Dermis microvascular lymphatic vessel endothelial cell (primary cell): ENCODE results near the gene THRB. TPM values are rescaled to one million over a fixed set of nuclear protein-coding genes. Genes with fewer than 3 reads are reported as not detected.

Source experiments
- DNase-seq, 2 donors: peaks; one replicate each; pipeline versions ENCODE4 v3.0.0 to v3.0.0-alpha.2; 2010; ENCODE audit warnings: low read depth in 2 of 2
- total RNA-seq: library from RNA; depleted of rRNA; stranded (reverse); fragments of >200 nt; gene quantifications from 2 replicates; pipeline ENCODE4 v1.2.1, GENCODE V29; 2014

The THRB gene
- total RNA-seq, 1 donor from 2014 or later, result under 0.01 TPM

DNA sequence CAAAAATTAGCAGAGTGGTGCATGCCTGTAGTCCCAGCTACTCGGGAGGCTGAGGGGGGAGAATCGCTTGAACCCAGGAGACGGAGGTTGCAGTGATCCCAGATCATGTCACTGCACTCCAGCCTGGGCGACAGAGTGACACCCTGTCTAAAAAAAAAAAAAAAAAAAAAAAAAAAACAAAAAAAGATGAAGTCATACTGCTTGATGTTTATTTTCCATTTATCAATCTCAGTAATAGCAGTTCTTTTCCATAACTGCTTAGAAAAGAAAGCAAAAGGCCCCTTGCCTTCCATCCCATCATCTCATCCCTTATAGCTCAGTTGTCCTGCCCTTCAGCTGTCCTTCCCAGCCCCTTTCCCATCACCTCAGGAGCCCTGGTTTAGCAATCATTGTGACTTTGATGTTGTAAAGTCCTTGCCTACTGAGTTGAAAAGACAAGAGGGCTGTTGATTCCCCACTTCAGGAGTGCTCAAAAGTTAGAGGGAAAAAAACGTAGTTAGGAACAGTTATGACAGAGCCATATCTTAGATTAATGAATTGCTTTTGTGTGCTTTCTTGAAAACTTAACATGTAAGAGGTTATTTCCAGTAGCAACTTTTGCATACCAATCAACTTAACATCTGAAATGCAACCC is 18.0 kb upstream of the THRB start:
- no peak for DNase-seq

DNA sequence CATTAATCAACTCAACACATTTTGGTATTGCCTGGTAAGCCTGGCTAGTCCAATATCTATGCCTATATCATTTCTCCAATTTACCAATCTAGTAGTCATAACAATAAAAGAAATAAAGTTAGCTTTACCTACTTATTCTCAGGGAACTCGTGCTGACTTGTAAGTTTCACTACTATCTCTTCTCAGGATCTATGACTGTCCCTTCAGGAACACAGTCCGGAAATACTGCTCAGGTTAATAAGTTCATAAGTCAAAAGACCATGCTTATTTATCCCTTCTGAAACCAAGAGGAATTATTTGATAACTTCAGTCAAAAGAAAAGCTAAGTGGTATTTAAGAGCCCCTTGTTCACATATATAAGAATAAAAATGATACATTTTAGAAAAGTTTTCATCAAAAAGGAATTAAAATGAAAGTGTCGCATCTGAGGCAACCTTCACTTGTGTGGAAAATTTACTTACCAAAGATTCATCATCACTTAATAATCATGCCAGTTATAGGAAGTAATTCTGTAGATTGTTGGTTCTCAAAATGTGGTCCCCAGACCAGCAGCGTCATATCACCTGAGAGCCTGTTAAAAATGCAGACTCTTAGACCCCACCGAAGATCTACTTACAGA is 15.5 kb upstream of the THRB start:
- DNase-seq, result peak in 1 of 2 donors; percentile 34

DNA sequence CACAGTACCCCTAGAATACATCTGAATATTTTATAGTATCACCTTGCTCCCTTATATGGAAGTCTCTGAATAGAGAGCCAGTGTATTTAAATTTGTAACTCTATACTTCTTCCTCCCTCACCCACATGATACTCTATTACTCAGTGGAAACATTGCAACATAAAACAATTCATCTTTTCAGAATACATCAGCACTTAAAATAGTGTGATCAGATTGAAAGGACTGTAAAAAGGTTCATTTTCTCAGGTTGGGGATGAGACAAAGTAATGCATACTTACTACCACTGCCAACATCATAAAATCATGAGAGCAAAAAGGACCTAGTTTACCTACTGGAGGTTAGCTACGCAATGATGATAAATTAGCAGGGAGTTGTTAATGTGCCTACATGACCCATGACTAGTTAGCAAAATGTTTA is 13.8 kb upstream of the THRB start:
- DNase-seq, result no peak

DNA sequence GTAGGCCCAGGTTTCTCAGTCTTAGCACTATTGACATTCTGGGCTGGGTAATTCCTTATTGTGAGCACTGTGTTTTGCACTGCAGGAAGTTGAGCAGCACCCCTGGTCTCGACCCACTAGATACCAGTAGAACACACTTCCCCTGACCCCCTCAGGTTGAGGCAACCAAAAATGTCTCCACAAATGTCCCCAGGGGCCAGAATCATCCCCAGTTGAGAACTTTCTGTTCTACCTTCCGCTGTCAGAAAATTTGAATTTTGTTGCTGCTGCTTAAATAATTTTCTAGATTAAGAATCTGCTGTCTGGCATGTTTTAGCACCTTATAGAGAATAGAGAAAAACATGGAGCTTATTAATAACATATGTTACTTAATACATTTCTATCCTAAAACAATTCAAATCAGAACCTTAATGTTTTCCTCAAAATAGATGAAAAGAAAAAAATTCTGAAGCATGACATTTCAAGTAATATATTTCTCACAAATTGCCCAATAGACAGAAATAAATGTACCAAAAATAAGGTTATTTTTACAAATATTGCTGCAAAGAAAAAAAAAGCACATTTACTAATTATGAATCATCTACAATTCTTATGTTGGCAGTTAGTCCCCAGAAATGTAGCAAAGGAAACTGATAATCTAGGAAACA is 13.2 kb upstream of the THRB start:
- DNase-seq, result no peak

DNA sequence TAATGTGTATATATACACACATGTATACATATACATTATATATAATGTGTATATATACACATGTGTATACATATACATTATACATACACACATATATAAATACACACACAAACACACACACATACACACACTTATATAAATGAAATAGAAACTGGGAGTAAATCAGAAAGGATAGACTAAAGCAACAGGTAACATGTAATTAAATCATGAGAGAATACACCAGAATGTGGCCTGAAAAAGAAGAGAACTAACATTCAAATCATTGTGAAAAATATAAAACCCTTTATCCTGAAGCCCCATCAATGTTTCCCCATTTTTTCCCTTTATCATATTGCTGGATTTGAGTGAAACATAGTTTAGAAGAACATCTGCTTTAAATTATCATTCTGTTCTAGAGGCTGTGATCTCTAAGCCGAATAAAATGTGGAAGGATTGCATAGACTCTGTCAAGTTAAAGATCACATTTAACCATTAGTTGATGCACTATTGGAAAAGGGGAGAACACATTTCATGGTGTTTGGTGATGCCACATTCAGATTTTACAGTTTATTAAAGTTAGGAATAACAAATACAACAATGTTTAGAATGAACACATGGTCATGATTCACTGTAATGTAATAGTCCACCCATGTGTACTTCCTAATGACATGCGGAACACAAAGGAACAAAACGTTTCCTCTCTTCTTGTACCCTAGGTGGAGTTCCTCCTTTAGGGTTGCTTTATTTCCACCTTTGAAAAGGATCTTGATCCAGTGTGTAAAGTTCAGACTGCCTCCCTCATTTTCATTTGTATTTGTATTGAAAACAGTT is 12.5 kb upstream of the THRB start:
- no peak for DNase-seq

DNA sequence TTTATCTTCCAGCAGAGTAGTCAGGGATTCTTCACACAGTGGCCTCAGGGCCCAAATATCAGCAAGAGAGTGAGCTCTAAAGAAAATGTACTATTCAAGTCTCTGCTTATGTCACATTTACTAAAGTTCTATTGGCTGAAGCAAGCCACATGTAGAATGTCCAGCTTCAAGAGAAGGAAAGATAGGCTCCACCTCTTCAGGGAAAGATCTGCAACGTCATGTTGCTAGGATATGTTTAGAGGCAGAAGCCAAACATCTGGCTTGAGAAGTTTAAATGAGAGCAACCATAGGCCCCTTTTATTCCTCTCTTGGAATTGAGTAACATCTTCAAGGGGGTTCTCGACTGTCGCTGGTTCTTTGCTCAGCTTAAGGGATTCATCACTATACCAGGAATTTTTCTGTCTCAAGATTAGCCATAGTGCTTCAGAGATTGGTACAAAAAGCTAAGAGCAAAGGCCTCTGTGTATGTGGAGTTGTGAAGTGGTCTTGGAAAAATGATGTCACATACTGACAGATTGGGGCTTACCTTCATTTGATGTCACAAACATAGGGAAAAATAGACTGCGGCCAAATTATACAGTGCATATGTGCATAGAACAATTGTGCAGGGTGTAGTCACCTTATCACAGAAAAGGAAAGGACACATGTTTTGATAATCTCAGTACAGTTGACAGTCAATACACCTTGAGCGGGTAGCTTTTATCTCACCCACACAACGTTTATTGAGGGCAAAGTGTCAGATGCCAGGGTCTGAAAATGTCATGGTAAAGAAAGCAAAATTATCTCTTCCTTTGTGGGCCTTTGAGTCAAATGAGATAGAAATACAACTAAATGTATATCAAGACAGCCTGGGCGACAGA is 11.3 kb upstream of the THRB start:
- DNase-seq, result no peak

DNA sequence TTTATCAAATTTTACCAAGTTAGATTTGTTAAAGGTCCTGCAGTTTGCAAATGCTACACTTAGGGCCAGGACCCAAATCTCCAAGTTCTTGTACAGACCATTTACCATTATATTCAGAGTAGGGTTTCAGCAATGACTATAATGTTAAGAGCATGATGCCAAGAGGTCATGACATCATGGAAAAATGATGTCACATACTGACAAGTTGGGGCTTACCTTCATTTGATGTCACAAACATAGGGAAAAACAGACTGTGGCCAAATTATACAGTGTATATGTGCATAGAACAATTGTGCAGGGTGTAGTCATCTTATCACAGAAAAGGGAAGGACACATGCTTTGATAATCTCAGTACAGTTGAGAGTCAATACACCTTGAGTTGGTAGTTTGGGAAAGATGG is 10.1 kb upstream of the THRB start:
- DNase-seq, result no peak

DNA sequence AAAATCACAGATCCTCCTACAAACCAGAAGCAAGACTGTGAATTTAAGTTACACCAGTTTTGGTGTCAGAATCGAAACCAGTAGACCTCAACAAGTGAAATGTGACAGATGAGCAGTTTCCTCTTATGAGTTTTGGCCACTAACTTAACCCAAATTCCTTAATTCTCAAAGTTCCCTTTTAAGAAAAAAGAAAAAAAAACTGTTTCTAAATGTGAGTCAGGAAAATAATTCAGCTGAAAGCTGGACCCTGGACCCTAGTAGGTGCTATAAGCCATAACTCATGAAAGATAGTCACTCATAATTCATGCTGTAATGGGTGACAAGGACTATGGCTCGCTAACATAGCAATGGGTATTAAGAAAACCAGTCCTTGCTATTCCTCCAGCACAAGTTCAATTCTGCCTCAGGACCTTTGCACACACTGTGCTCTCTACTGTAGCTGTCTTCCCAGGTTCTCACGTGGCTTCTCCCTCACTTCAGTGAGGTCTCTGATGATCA is 9.0 kb upstream of the THRB start:
- no peak for DNase-seq

DNA sequence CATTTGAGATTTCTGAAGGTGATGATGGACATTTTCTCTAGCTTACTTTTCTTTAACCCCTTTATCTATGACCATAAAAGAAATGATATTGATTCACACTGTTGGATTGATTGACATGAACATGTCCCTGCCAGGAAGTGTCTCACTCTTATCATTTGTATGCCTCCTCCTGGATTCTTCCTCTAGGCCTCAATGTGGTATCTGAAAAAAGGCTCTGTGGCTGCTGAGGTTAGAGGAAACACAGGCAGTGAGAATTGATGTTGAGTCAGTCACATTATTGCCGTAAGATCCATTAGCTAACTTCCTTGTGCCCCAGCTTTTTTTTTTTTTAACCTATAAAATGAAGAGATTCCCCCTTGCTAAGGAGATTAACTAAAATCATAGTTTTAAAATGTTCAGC is 8.0 kb upstream of the THRB start:
- DNase-seq, result no peak

DNA sequence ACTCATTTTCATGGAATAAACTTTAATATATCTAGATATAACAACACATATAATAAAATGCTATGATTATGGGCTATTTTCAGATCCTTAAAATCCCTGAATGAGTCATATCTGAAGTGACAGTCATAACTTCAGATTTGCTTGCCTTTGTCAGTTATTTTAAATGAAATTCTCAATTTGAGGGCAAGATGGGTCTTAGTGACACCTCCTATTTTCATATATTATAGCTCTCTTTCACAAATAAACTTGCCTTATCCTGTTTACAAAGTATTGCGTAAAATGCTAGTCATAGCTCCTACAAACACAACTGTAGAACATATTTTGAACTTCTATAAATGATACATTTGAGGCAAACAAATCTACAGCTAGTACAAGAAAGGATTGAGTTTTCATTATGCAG is 6.2 kb upstream of the THRB start:
- no peak for DNase-seq

DNA sequence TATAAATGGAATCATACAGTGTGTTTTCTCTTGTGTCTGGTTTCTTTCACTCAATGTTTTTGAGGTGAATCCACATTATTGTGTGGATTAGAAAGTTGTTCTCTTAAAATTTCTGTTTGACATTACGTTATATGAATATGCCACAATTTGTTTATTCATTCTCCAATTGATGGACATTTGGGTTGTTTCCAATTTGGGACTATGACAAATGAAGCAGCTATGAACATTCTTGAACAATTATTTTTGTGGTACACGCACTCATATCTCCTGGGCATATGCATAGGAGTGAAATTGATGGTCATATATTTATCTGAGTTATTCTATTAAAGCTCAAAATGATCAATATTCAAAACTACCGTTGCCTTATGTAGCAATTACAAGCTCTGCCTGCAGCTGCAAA is 5.3 kb upstream of the THRB start:
- no peak for DNase-seq

DNA sequence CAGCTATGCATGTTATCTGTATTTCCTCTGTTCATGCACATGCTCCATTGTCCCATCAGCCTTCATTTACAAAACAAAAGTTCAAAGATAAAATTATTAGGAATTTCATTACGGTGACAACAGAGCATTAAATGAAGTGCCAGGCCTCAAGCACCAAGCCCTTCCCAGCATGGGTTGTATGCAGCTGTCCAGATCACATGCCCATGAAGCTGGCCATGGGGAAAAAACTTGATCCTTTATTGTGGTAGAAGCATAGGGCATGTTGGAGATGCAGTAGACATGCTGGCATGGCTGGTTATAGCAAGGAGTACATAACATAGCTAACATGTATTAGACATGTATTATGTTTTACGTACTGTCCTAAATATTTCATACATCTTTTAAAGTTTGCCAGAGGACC is 4.1 kb upstream of the THRB start:
- no peak for DNase-seq

DNA sequence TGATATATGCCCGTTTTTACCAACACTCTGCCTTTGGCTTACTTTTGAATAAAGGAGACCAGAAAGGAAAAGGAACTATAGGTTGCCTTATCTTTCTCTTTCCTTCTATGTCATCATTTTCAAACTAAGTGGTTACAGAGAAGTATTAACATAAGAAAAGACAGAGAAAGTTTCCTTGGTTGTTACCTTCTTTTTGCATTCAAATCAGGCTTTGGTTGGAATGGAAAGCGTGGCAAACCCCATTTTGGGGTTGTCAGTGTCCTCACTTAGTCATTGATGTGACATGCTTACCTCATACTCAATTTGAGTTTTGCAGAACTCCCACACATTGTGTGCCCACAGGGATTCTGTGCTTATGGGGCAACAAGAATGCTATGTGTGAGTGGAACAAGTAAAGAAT is 3.7 kb upstream of the THRB start:
- DNase-seq, result no peak

DNA sequence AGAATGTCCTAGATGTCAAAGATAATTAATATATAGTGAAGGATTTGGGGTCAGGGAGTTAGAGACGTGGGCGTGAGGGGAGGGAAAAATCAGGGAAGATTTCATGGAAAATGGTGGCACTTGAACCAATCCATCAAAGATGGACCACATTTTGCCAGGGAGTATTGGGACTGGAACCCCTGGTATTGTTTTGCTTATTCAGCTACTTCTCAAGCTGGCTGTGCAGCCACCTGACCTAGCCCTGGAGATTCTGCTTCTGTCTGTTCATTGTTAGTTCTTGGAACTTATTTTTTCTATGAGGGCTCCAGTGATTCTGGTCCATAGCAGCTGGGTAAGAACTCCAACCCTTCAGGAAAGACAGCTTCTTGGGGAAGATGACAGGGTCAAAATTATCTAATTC is 3.3 kb upstream of the THRB start:
- DNase-seq, result no peak

DNA sequence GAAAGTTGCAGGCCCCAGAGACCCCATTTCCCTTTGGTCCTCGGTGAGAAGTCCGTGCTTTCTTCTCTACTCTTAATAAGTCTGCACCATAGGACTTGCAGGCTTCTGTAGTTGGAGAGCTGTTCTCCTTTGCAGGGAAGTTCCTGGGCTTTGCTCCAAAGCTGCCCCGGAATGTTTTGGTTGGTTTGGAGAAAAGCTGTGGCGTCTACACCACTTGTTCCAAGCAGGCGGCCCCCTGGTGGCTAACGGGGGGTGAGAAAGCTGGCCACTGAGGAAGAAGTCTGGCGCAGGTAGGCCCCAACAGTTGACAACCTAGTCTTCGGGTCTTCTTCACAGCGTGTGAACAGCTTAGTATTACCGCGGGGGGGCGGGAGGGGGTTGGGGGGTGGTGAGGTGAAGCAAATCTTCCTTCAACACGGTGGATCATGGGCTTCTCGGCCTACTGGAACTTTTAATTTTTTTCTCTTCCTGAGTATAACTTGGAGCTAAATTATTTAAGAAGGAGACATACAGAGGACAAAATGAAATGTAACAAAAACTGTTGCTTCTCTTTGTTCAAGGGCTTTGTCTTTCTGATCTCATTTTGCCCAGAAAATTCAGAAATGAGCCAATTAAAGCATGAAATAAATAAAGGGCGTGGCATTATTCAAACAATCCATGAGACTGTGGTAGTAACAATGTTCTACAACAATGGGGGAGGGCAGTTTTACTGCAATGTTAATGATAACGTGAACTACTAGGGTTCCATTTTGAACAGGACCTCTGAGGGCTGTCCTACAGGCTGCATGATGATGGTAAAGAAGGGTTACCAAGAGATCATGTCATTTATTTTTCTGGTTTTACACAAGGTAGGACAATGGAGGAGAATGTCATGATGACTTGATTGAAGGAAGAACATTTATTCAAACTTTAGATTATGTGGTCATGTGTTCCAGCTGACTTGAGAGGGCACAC is 2.2 kb upstream of the THRB start:
- peak in 1 of 2 donors; percentile 32 for DNase-seq

DNA sequence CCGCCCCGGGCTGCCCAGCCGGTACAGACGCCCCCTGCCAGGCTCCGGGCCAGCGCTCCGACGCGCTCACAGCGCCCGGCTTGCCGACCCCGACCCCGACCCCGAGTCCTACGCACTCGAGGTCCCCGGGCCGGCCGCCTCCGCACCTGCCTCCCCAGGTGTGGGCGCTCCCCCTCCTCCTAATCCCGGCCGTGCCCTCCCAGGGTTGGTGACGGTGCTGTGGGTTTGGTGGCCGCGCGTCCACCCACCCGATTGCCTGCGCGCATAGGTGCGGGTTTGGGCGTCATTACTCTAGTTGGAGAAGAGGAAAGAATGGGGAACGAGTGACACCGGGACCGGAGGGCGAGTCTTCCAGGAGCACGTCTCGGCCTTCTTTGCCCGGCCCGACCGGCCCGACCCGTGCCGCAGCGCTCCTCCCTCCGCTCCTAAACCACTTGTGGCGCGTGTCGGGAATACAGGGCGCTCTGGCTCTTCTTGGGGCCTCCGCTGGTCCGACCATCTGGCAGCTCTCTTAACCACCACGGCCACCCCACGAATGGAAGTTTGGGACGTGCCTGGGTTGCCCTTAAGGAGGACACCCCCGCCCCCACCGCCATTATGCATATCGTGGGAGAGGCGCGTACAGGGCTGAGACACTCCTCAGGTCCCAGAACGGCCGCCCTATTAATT is 810 bp upstream of the THRB start:
- DNase-seq, result no peak

DNA sequence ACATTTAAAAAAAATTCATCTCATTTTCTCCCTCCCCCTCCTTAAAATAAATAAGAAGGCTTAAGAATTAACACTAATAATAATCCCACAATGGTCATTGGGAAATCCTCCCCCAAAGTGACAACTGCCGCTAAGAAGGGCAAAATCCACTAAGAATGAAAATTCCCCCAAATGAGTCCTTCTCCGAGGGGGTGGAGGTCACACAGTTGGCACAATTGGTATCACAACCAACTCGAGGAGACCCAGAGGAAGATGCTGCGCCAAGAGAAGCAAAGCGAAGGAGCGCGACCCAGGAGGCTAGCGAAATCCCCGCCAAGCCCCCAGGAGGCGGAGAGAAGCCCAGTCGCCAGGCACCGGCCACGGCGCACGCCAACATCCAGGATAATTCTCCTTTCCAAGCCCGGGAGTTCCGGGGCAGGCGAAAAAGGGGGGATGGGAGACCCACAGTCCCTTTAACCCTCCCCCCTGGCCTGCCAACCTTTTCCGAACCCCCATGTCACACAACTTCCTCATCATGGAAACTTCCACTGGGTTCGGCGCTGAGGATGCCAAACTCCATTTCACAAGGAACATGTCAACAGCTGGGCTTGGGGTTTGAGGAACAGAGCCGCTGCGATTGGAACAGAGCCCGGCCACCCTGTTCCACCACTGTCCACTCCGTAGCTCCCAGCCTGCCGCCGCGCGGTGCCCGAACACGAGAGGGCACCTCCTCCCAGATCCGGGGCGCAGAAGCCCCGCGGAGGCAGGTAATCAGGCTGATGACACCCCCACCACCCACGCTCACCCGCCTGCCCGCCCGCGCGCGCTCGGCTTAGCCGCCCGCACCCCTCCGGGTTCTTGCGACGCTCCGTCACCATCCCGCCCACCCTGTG is 668 bp downstream of the THRB start:
- DNase-seq, result peak in 1 of 2 donors; percentile 5

DNA sequence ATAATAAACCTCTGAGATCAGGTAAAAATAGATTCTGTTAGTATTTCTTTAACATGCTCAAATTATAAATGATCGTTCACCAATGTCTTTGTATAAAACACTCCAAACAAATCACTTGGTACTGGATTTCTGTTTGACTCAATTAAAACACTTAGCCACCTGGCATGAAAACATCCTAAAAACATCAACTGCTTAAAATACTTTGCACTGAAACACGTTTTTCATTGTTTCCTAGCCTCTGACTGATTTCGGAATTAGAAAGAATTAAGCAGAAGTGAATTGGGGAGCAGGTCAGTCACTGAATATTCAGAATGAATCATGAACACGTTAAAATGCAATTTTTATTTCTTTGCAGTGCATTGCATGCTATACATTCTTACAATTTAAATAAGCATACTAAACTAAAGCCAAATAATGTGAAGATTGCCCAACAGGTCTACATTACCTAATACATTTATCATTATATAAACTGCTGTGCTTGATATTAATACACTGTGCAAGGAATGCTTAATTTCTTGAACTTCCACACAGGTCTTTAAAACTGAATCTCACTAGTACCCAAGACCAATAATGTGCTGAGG is 1.6 kb downstream of the THRB start:
- no peak for DNase-seq
